H1 (cell line): ENCODE data around the gene LSM11. TPM values are rescaled to one million over a fixed set of nuclear protein-coding genes. Genes with fewer than 3 reads are reported as not detected.

Source experiments
- CTCF ChIA-PET: fragments of 300-600 bp; sonication (Branson Sonifier 250); formaldehyde crosslinking; loops from one replicate; lab custom pipeline; 2021; ENCODE audit not compliant: partially characterized antibody; lab: Charles Lee
- POLR2A ChIA-PET: fragments of 300-600 bp; sonication (Branson Sonifier 250); formaldehyde crosslinking; loops from one replicate; lab custom pipeline; 2021; ENCODE audit warnings: inconsistent platforms; ENCODE audit not compliant: partially characterized antibody; lab: Charles Lee
- DNase-seq, 2 experiments: peaks; one replicate each; pipeline versions ENCODE4 v3.0.0 to v3.0.0-alpha.2; 2010 to 2022; ENCODE audit warnings: low spot score in 2 of 2, low read depth in 1 of 2, mixed read lengths in 1 of 2
- FAIRE-seq: peaks from 2 replicates; lab custom pipeline; 2011; peaks lifted over from hg19 to GRCh38; lab: Jason Lieb, UNC
- H2AFZ ChIP-seq: 2 replicates; pipeline ENCODE4 v1.8.1; 2012; ENCODE audit warnings: low read length, inconsistent platforms
- H2AK5ac ChIP-seq: 2 replicates; pipeline ENCODE4 v1.6.1; 2013; ENCODE audit warnings: low read depth, low read length
- H2BK120ac ChIP-seq: replicated peaks from 2 replicates; pipeline ENCODE3; 2013; ENCODE audit warnings: low read depth, low read length, inconsistent platforms
- H2BK12ac ChIP-seq: 2 replicates; pipeline ENCODE4 v1.6.1; 2013; ENCODE audit warnings: low read depth, low read length
- H2BK15ac ChIP-seq: 2 replicates; pipeline ENCODE4 v1.6.1; 2013; ENCODE audit warnings: low read length
- H2BK20ac ChIP-seq: 2 replicates; pipeline ENCODE4 v1.6.1; 2013; ENCODE audit warnings: low read length
- H2BK5ac ChIP-seq: 2 replicates; pipeline ENCODE4 v1.6.1; 2013; ENCODE audit warnings: low read depth, low read length
- H3K14ac ChIP-seq: 2 replicates; pipeline ENCODE4 v1.6.1; 2013; ENCODE audit warnings: inconsistent platforms; ENCODE audit not compliant: insufficient read length
- H3K18ac ChIP-seq: 2 replicates; pipeline ENCODE4 v1.6.1; 2013; ENCODE audit warnings: low read length; ENCODE audit errors: extremely low read depth
- H3K23ac ChIP-seq: 2 replicates; pipeline ENCODE4 v1.6.1; 2013; ENCODE audit warnings: inconsistent platforms; ENCODE audit not compliant: insufficient read length
- H3K23me2 ChIP-seq: 2 replicates; pipeline ENCODE4 v1.6.1; 2013; ENCODE audit warnings: low read depth, low read length
- H3K27ac ChIP-seq: 2 replicates; pipeline ENCODE4 v1.6.1; 2011; ENCODE audit warnings: low read depth, low read length, inconsistent platforms
- H3K27me3 ChIP-seq, 4 experiments: replicated peaks in 1 of 4; 1 replicate in 1 of 4; 2 replicates in 3 of 4; pipeline versions ENCODE4 v1.6.1 to v1.8.1; 2011 to 2013; ENCODE audit warnings: low read length in 3 of 4, mild to moderate bottlenecking in 3 of 4, inconsistent platforms in 2 of 4, mixed read lengths in 2 of 4, moderate library complexity in 1 of 4; ENCODE audit not compliant: control insufficient read depth in 3 of 4, insufficient read depth in 3 of 4; ENCODE audit errors: extremely low read depth in 1 of 4
- H3K36me3 ChIP-seq, 4 experiments: 2 replicates each; pipeline versions ENCODE4 v1.6.1 to v1.8.1; 2011 to 2013; ENCODE audit warnings: mild to moderate bottlenecking in 4 of 4, low read length in 3 of 4, moderate library complexity in 2 of 4, control low read depth in 1 of 4, inconsistent platforms in 1 of 4; ENCODE audit not compliant: insufficient read depth in 4 of 4, control insufficient read depth in 2 of 4
- H3K4ac ChIP-seq: replicated peaks from 2 replicates; pipeline ENCODE3; 2013; ENCODE audit warnings: low read length, low read depth, mixed read lengths, inconsistent platforms; ENCODE audit not compliant: insufficient read length
- H3K4me1 ChIP-seq, 4 experiments: replicated peaks in 1 of 4; 1 replicate in 1 of 4; 2 replicates in 3 of 4; pipeline versions ENCODE4 v1.6.1 to v1.8.1; 2011 to 2013; ENCODE audit warnings: low read length in 3 of 4, inconsistent platforms in 2 of 4, mixed read lengths in 1 of 4; ENCODE audit not compliant: insufficient read depth in 4 of 4, control insufficient read depth in 3 of 4
- H3K4me2 ChIP-seq, 2 experiments: 2 replicates each; pipeline versions ENCODE4 v1.6.1 to v1.8.1; 2011 to 2013; ENCODE audit warnings: low read depth in 2 of 2, low read length in 2 of 2, control low read depth in 1 of 2, inconsistent platforms in 1 of 2, mild to moderate bottlenecking in 1 of 2; ENCODE audit not compliant: insufficient read depth in 1 of 2
- H3K4me3 ChIP-seq, 4 experiments: fragments of 200-600, 300-600 bp in 1 of 4; sonication (generic), shearing (Covaris generic), sonication (Bioruptor Twin) in 1 of 4; 2 replicates each; pipeline versions ENCODE4 v1.5.1 to v1.8.1; 2011 to 2016; ENCODE audit warnings: low read length in 4 of 4, low read depth in 3 of 4, control low read depth in 2 of 4, inconsistent platforms in 2 of 4, mild to moderate bottlenecking in 2 of 4, mixed read lengths in 1 of 4, moderate library complexity in 1 of 4; ENCODE audit not compliant: insufficient read depth in 2 of 4; ENCODE audit errors: extremely low read depth in 1 of 4
- H3K56ac ChIP-seq: replicated peaks from 2 replicates; pipeline ENCODE3; 2013; ENCODE audit warnings: low read depth, mild to moderate bottlenecking, mixed read lengths, low read length, inconsistent platforms; ENCODE audit not compliant: insufficient read length
- H3K79me1 ChIP-seq: 2 replicates; pipeline ENCODE4 v1.6.1; 2013; ENCODE audit warnings: low read depth, low read length, control low read depth
- H3K79me2 ChIP-seq, 2 experiments: 2 replicates each; pipeline versions ENCODE4 v1.6.1 to v1.8.1; 2012 to 2013; ENCODE audit warnings: low read length in 2 of 2, mild to moderate bottlenecking in 2 of 2, inconsistent platforms in 1 of 2; ENCODE audit not compliant: insufficient read depth in 2 of 2, control insufficient read depth in 1 of 2
- H3K9ac ChIP-seq, 4 experiments: replicated peaks in 1 of 4; 1 replicate in 1 of 4; 2 replicates in 3 of 4; pipeline versions ENCODE4 v1.6.1 to v1.8.1; 2011 to 2013; ENCODE audit warnings: low read depth in 3 of 4, low read length in 3 of 4, control low read depth in 2 of 4, mild to moderate bottlenecking in 2 of 4, moderate library complexity in 2 of 4, inconsistent platforms in 1 of 4; ENCODE audit errors: extremely low read depth in 1 of 4
- H3K9me3 ChIP-seq, 2 experiments: 2 replicates each; pipeline versions ENCODE4 v1.6.1 to v1.8.1; 2012 to 2013; ENCODE audit warnings: mild to moderate bottlenecking in 2 of 2, moderate library complexity in 2 of 2, control low read depth in 1 of 2, inconsistent platforms in 1 of 2, low read depth in 1 of 2, low read length in 1 of 2, mixed read lengths in 1 of 2; ENCODE audit not compliant: insufficient read depth in 2 of 2
- H4K20me1 ChIP-seq, 2 experiments: replicated peaks in 1 of 2; 2 replicates each; pipeline versions ENCODE3 to v1.8.1; 2011 to 2013; ENCODE audit warnings: inconsistent platforms in 2 of 2, low read length in 2 of 2, mild to moderate bottlenecking in 1 of 2; ENCODE audit not compliant: insufficient read depth in 2 of 2, control insufficient read depth in 1 of 2
- H4K5ac ChIP-seq: 2 replicates; pipeline ENCODE4 v1.6.1; 2013; ENCODE audit warnings: low read length, low read depth, mixed read lengths, inconsistent platforms; ENCODE audit not compliant: insufficient read length
- H4K8ac ChIP-seq: 2 replicates; pipeline ENCODE4 v1.8.0; 2013; ENCODE audit warnings: mild to moderate bottlenecking, moderate library complexity, low read length, inconsistent platforms; ENCODE audit not compliant: insufficient read depth; ENCODE audit errors: extremely low read depth
- H4K91ac ChIP-seq: replicated peaks from 2 replicates; pipeline ENCODE3; 2013; ENCODE audit warnings: low read length, mixed read lengths, inconsistent platforms; ENCODE audit not compliant: insufficient read length
- CREB1 ChIP-seq: IDR thresholded peaks from 2 replicates; pipeline ENCODE4 v1.6.1; 2012; ENCODE audit warnings: inconsistent platforms
- E2F6 ChIP-seq: IDR thresholded peaks from 2 replicates; pipeline ENCODE4 v1.6.1; 2012; ENCODE audit warnings: inconsistent platforms
- POLR2A ChIP-seq, 2 experiments: IDR thresholded peaks; 1 replicate in 1 of 2; 2 replicates in 1 of 2; pipeline ENCODE4 v1.6.1; 2011; ENCODE audit warnings: low read depth in 2 of 2, low read length in 2 of 2, mild to moderate bottlenecking in 2 of 2; ENCODE audit errors: control extremely low read depth in 1 of 2
- POU5F1 ChIP-seq: IDR thresholded peaks from 2 replicates; pipeline ENCODE4 v1.6.1; 2011; ENCODE audit warnings: low read depth, mild to moderate bottlenecking, low read length, moderate library complexity
- TAF1 ChIP-seq: IDR thresholded peaks from 2 replicates; pipeline ENCODE4 v1.6.1; 2011; ENCODE audit warnings: mild to moderate bottlenecking, low read depth, low read length
- YY1 ChIP-seq: IDR thresholded peaks from 2 replicates; pipeline ENCODE4 v1.6.1; 2011; ENCODE audit warnings: low read depth, mild to moderate bottlenecking, low read length
- polyA plus RNA-seq, 7 experiments: library from polyadenylated mRNA; depleted of rRNA in 3 of 7; stranded (reverse) in 5 of 7; unstranded in 2 of 7; fragments of >200 nt in 5 of 7; fragments of 200-250 nt in 2 of 7; gene quantifications; 1 replicate in 5 of 7; 2 replicates in 1 of 7; 4 replicates in 1 of 7; pipeline versions ENCODE4 v1.2.1 to v1.2.3, GENCODE V29; 2011 to 2013; ENCODE audit warnings: missing spikeins in 2 of 7, mixed read lengths in 2 of 7
- total RNA-seq: library from RNA; stranded (reverse); fragmentation: NEBNext Ultra II Directional; extraction: Animal tissue kit (Norgen Biotek cat#: 25700); gene quantifications from 2 replicates; pipeline ENCODE4 v1.2.1, GENCODE V29; 2021

Gene LSM11
- total and polyA plus RNA-seq, 2 of the 8 experiments (the other 6 are each of a cell fraction or from before 2014, with no cell fraction given), result 1.8 to 3.9 TPM

GRCh38 chr5:157714596-157714864 is 29.0 kb upstream of the LSM11 start:
- H3K23ac ChIP-seq, result no peak overlapping the region
- no peak overlapping the region for H3K4ac ChIP-seq
- H4K91ac ChIP-seq, result no peak overlapping the region
- CTCF ChIA-PET, result no interaction called here
- no peak overlapping the region for H2BK15ac ChIP-seq
- FAIRE-seq (no peak), DNase-seq (no peak)
- no peak overlapping the region for H2BK5ac ChIP-seq
- H3K9ac ChIP-seq, result no peak overlapping the region
- H3K36me3 ChIP-seq, result no peaks in the 10 kb centered on the region
- H3K23me2 ChIP-seq, result no peaks in the 10 kb centered on the region
- TF ChIP-seq POLR2A (IDR thresholded peaks at IDR 0.05; ENCODE audit: control extremely low read depth in 1 of 2, low read depth in 2 of 2, low read length in 2 of 2), result no peak
- TF ChIP-seq CREB1, result no peak
- no peak for TF ChIP-seq E2F6
- no peak for TF ChIP-seq YY1
- TF ChIP-seq POU5F1, result no peak
- no peak for TF ChIP-seq TAF1
- no peak overlapping the region for H2AK5ac ChIP-seq
- no peaks in the 10 kb centered on the region for H3K79me2 ChIP-seq
- H3K56ac ChIP-seq, result no peak overlapping the region
- H4K20me1 ChIP-seq, result no peaks in the 10 kb centered on the region
- no peaks in the 10 kb centered on the region for H3K9me3 ChIP-seq
- H3K79me1 ChIP-seq, result no peaks in the 10 kb centered on the region
- H2BK120ac ChIP-seq, result no peak overlapping the region
- H2BK20ac ChIP-seq, result no peak overlapping the region
- H3K4me3 ChIP-seq, result no peak overlapping the region
- no peak overlapping the region for H2AFZ ChIP-seq
- POLR2A ChIA-PET, result no interaction called here
- no peaks in the 10 kb centered on the region for H3K27me3 ChIP-seq
- H3K27ac ChIP-seq, result no peak overlapping the region
- no peaks in the 10 kb centered on the region for H3K4me1 ChIP-seq
- no peak overlapping the region for H3K4me2 ChIP-seq
- no peak overlapping the region for H3K14ac ChIP-seq
- H4K5ac ChIP-seq, result no peak overlapping the region
- no peak overlapping the region for H3K18ac ChIP-seq
- H4K8ac ChIP-seq, result no peak overlapping the region
- H2BK12ac ChIP-seq, result no peak overlapping the region
